CD4-positive, alpha-beta T cell treated with Interleukin-2 at 100 ng/mL for 4 hours (primary cell): Measurements from ENCODE around the gene SCARB1.
A peak's percentile ranks its signal among the peaks of the same experiment; 100 is the strongest.

ENCODE experiments used
- DNase-seq: peaks from one replicate; pipeline ENCODE4 v3.0.0-alpha.2; 2020; ENCODE audit warnings: low spot score

The SCARB1 gene

DNA sequence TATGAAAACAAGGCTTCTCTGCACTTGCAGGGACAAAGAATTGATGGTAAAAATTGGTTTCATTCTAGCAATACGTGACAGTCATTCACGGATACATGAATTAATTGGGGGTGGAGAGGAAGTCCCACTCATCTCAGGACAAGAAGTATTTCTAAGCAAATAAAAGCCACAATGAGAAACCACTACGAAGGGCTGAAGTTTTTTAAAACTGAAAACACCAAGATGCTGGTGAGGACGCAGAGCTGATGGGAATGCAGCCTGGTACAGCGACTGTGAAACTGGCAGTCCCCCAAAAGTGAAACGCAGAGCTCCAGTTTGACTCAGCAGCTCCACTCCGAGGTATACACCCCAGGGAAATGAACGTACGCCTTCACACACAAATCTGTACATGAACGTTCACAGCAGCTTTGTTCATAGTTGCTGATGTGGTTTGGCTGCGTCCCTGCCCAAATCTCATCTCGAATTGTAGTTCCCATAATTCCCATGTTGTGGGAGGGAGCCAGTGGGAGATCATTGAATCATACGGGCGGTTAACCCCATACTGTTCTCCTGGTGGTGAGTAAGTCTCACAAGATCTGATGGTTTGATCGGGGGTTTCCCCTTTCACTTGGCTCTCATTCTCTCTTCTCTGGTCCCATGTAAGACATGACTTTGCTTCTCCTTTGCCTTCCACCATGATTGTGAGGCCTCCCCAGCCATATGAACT lies 89.0 kb downstream of the SCARB1 start:
- peak; percentile 38 for DNase-seq

GRCh38 chr12:124774054-124774461 lies 89.6 kb downstream of the SCARB1 start:
- peak; percentile 23 for DNase-seq

DNA sequence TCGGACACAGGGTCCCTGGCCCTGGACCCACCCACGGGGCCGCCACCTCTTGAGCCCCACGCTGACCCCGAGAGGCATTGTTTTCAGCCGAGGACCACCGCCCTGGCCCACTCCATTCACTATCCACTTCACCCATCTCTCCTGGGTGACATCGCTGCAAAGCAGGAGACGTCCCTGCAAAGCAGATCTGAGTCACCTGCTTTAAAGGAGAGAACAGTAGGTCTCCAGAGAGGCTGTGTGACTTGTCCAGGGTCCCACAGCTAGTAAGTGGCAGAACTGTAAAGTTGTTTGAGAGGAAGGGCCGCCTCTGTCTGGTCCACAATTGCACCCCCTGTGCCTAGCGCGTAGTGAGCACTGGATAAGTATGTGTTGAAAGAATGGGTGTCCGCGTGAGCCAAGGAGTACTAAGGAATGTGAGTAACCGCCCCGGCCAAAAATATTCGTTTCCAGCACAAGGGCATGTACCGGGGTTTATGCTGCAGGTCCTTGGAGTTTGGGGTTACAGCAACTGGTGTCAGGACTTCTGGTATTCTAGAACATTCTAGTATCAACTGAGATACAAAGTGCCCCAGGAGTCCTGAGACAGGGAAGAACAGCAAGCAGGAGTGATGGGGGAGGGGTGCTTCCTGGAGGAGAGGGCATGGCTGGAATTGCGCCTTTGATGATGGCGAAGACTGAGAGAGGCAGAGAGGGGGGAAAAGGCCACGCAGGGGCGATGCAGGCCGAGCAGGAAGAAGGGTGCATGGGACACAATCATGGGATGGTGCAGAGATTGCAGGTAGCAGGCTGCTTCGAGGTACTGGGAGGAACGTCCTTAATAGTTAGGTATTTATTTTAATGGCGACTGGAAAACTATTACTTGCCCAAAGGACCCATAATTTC lies 91.1 kb downstream of the SCARB1 start:
- DNase-seq, result no peak

GRCh38 chr12:124771462-124772288 lies 92.0 kb downstream of the SCARB1 start:
- peak; percentile 76 for DNase-seq

DNA sequence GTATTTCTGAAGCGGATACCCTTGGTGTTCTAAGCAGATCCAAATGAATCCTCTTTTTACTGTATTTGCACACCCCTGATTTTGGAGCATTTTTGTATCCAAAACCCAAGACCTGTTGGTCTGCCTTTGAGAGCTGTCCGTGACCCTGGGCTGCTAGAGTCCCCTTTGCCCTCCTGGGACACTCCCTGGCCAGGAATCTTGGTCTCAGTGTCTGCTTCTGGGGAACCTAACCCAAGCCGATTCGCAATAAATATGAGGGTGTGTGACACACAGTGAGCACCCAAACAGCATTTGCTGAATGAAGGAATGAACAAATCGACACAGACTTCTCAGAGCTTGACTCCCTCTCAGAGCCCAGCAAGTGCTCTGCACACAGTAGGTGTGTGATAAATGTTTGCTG lies 92.9 kb downstream of the SCARB1 start:
- no peak for DNase-seq

GRCh38 chr12:124769881-124770512 lies 93.7 kb downstream of the SCARB1 start:
- DNase-seq, result no peak

DNA sequence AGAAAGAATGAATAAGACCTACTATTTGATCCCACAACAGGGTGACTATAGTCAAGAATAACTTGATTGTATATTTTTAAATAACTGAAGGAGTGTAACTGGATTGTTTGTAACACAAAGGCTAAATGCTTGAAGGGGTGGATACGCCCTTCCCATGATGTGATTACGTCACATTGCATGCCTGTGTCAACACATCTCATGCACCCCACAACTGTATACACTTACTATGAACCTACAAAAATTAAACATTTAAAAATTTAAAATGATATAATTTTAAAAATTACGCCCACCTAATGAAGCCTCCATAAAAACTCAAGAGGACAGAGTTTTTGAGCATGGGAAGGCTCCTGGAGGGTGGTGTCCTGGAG lies 94.5 kb downstream of the SCARB1 start:
- no peak for DNase-seq

DNA sequence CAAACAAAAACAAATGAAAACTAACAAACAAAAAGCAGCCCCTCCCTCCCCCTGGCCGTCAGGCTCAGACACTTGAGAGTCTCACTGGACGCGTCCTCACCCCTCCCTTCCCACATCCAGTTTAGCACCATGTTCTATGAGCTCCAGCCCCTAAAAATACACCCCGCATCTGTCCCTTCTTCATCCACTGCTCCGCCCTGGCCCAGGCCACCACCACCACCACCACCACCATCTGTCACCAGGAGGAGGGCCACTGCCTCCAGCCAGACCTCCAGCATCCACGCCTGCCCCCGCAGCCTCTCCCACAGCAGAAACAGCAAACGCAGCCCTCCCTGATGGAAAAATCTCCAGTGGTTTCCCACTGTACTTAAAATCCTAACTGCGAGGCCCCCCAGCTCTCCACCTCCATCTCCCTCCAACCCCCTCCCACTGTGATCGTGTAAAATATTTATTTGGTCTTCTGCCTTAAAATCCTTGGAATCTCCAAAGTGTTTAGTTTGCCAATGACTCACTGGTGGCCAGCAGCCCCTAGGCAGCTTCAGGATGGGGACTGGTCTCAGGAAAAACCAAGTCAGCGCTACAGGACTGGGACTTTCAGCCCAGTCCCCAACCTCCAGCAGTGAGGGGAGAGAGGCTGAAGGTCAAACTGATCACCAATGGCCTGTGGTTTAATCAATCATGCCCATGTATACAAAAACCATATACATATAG lies 95.1 kb downstream of the SCARB1 start:
- no peak for DNase-seq

DNA sequence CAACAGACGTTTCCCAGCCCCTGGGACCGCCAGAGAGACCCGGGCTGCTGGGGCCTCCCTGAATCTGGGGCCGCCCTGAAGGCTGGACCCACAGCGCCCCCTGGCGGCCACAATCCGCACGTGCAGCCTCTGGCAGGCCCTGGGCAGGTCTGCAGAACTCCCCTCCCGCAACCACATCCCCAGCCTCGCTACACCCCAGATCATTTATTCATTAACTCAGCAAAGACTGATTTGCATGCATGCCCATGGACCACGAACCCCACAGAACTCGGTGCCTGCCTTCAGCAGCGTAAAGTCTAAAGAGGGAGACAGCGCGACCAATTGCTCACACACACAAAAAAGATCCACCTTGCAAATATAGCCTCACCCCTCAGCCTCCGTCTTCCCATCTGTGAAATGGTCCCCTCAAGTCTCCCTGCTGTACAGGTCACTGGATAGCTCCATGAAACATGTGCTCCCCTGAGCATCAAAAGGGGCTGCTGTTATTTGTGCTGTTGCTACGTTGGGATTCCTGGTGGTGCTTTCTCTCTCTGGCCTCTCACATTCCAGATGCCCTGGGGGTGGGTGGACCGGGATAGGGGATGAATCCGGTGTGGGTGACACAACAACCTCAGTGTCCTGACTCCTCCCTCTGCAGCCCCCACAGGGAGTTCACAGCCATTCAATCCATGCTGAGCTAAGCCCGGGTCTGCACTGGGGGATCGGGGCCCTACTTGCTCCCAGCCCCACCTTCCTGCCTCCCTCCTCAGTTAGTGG lies 96.4 kb downstream of the SCARB1 start:
- DNase-seq, result peak; percentile 80

GRCh38 chr12:124766727-124767065 lies 97.0 kb downstream of the SCARB1 start:
- no peak for DNase-seq

GRCh38 chr12:124765581-124766489 lies 97.8 kb downstream of the SCARB1 start:
- no peak for DNase-seq

GRCh38 chr12:124764870-124765580 lies 98.6 kb downstream of the SCARB1 start:
- no peak for DNase-seq

DNA sequence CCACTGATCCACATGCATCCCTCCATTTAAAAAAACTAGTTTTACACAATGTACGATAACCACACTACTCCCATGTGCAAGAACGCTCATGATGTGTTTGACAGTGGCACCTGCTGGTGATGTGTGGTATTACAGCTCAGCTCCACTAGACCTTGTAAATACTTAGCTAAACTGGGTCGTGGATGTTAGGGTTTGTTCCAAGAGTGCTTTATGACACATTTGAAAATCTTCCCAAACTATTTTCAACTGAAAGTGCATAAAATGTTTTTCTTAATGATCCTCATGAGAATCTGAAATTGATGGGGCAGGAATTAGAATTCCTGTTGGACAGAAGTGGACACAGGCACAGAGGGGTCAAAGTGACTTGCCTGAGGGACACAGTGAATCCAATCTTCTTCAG lies 99.2 kb downstream of the SCARB1 start:
- peak; percentile 28 for DNase-seq

- DNase-seq, result no peak
These were observed 100.1 kb downstream of the SCARB1 start for GRCh38 chr12:124763594-124763979.

GRCh38 chr12:124762791-124763593 lies 100.7 kb downstream of the SCARB1 start:
- no peak for DNase-seq

GRCh38 chr12:124762384-124762783 lies 101.3 kb downstream of the SCARB1 start:
- no peak for DNase-seq

DNA sequence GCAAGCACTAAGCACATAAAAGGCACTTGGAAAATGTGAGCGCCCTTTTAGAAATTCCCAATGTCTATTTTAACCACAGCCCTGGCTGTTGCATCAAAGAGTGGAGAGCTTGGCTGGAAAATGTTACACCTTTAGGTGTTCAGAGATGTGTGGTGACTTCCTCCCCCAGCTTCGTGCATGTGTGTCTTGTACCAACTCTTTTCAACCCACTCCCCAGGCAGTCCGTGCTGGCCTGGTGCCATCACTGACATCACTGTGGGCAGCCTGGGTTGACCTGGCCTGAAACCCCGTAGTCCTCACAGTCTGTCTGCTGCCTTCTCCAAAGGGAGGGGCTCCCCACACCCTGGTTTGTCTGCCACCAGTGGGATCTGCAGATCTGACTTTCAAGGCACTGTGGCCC lies 101.8 kb downstream of the SCARB1 start:
- DNase-seq, result no peak

DNA sequence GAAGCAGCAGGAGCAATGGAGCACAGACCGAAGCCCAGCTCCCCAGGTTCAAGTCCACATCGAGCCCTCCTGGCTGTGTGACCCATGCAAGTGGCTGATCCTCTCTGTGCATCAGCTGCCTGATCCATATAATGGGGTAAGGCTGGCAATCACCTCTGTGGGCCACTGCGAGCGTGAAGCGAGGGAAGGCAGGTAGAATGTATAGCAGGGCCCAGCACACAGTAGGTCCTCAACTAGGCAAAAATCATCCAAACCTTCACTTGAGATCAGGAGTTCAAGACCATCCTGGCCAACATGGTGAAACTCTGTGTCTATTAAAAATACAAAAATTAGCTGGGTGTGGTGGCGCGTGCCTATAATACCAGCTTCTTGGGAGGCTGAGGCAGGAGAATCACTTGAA lies 102.6 kb downstream of the SCARB1 start:
- DNase-seq, result no peak
